Head of caudate nucleus (tissue), 42 donors: ENCODE data around the gene PEAK1.
"Not testable (repeated sequence)": the region's sequence is repeated elsewhere in the genome, so short reads cannot be mapped to it uniquely, and the experiment has no call there.

ENCODE experiments used
- DNase-seq, 42 donors: peaks; one replicate each; pipeline versions ENCODE4 v3.0.0 to v3.0.0-alpha.2; 2020 to 2021; ENCODE audit warnings: mixed read lengths in 7 of 42
- intact Hi-C: fragments of 100-400 bp; cut with DNase I; formaldehyde crosslinking; loops from one replicate; pipeline ENCODE4 v1.15.0; 2022

Gene PEAK1

DNA sequence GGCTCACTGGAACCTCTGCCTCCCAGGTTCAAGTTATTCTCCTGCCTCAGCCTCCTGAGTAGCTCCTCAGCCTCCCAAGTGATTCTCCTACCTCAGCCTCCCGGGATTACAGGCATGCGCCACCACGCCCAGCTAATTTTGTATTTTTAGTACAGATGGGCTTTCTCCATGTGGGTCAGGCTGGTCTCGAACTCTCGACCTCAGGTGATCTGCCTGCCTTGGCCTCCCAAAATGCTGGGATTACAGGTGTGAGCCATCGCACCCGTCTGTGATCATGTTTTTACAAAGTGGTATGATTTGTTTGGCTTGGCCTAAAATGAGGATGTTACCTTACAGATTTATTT lies 9.8 kb downstream of the PEAK1 start:
- intact Hi-C loops, DNase-seq: not testable (repeated sequence)

GRCh38 chr15:77409259-77410156 lies 10.4 kb downstream of the PEAK1 start:
- intact Hi-C loops, result no loop called here

GRCh38 chr15:77406846-77407245 lies 13.1 kb downstream of the PEAK1 start:
- DNase-seq, result no peak
- intact Hi-C loops, result no loop called here

More at GRCh38 chr15:77409259-77410156, 10.4 kb downstream of the PEAK1 start:
- no peak for DNase-seq

DNA sequence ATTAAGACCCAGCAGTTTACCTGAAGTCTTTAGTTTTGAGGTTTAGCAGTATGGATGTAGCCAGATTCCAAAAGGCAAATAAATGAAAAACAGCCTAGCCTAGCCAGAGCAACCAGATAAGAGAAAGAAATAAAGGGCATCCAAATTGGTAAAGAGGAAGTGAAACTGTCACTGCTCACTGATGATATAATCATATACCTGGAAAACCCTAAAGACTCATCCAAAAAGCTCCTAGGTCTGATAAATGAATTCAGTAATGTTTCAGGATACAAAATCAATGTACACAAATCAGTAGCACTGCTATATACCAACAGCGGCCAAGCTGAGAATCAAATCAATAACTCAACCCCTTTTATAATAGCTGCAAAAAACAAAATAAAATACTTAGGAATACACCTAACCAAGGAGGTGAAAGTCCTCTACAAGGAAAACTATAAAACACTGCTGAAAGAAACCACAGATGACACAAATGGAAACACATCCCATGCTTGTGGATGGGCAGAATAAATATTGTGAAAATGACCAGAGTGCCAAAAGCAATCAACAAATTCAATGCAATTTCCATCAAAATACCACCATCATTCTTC lies 13.6 kb downstream of the PEAK1 start:
- DNase-seq, intact Hi-C loops: not testable (repeated sequence)

DNA sequence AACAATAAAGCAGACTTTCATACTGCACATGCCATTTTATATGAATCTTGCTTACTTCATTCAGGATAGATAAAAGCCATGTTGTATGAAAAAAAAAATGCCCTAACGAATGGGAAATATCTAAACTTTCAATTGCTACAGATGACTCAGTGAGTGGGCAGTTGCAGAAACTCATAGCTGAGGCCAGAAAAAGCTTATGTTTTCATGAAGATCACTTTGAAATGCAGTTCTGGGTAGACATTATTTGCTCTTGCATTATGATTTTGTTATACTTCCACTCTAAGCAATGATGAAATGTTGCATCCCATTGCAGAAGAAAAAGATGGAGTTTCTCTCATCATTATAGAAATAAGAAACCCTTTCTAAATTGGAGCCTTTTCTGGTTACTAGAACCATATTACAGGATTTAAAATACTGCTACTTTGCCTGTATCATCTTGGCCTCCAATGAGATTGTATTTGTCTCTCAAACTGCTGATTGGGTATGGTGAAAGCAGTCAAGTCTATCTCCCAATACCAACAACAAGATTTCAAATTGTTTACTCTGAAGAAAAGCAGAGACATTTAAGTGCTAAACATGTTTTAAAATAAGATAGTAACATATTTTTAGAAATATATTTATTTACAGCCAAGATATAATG lies 17.0 kb downstream of the PEAK1 start:
- intact Hi-C loops, result no loop called here
- no peak for DNase-seq

GRCh38 chr15:77400258-77400657 lies 19.6 kb downstream of the PEAK1 start:
- intact Hi-C loops, result no loop called here
- no peak for DNase-seq

DNA sequence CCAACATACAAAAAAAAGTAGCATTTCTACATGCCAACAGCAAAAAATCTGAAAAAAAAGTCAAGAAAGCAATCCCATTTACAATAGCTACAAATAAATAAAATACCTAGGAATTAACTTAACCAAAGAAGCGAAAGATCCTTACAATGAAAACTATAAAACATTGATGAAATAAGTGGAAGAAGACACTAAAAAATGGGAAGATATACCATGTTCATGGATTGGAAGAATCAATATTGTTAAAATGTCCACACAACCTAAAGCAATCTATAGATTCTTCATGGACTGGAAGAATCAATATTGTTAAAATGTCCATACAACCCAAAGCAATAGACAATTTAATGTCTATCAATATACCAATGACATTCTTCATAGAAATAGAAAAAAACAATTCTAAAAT lies 21.0 kb downstream of the PEAK1 start:
- intact Hi-C loops, result no loop called here
- no peak for DNase-seq

DNA sequence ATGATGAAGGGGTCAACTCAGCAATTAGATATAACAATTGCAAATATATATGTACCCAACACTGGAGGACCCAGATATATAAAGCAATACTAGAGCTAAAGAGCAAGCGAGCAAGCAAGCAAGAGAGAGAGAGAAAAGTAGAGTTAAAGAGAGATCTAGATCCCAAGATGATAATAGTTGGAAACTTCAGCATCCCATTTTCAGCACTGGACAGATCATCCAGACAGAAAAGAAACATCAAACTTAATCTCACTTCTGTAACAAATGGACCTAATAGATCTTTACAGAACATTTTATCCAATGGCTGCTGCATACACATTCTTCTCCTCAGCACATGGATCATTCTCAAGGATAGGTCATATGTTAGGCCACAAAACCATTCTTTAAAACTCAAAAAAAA lies 23.2 kb downstream of the PEAK1 start:
- DNase-seq, result no peak
- intact Hi-C loops, result no loop called here

DNA sequence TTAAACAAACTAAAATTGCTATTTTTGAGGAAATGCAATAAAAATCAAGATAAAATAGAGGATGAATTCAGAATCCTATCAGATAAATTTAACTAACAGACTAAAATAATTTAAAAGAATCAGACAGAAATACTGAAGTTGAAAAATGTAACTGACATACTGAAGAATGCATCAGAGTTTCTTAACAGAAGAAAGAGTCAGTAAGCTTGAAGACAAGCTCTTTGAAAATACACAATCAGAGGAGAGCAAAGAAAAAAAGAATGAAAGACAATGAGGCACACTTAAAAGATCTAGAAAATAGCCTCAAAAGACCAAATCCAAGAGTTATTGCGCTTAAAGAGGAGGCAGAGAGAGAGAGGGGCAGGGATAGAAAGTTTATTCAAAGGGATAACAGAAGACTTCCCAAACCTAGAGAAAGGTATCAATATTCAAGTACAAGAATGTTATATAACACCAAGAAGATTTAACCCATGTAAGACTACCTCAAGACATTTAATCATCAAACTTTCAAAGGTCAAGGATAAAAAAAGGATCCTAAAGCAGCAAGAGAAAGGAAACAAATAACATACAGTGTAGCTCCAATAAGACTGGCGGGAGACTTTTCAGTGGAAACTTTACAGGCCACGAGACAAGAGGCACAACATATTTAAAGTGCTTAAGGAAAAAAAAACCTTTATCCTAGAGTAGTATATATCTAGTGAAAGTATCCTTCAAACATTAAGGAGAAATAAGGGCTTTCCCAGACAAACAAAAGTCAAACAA lies 24.7 kb downstream of the PEAK1 start:
- intact Hi-C loops, result no loop called here
- no peak for DNase-seq

- intact Hi-C loops, result no loop called here
These were observed 26.4 kb downstream of the PEAK1 start for GRCh38 chr15:77393471-77393840.

DNA sequence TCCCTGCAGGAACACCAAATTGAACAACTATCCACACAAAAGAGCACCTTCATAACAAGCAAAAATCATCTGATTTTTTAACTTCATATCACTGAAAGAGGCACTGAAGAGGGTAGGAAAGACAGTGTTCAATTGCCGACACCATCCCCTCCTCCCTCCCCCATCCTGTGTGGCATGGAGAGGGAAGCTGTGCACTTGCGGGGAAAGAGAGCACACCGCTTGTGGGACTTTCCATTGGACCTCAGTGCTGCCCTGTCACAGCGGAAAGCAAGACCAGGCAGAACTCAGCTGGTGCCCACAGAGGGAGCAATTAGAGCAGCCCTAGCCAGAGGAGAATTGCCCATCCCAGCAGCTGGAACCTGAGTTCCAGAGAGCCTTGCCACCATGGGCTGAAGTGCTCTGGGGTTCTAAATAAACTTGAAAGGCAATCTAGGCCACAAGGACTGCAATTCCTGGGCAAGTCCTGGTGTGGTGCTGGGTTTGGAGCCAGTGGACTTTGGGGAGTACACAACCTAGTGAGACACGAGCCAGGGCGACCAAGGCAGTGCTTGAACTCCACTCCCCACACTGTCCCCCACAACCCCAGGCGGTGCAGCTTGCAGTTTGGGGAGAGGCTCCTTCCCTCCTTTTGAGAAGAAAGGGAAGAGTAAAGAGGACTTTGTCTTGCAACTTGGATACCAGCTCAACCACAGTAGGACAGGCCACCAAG lies 27.0 kb downstream of the PEAK1 start:
- DNase-seq, result no peak
- intact Hi-C loops, result no loop called here

More at GRCh38 chr15:77393471-77393840, 26.4 kb downstream of the PEAK1 start:
- DNase-seq, result no peak

- DNase-seq, result no peak
- intact Hi-C loops, result no loop called here
These were observed 28.4 kb downstream of the PEAK1 start for GRCh38 chr15:77391372-77391951.

DNA sequence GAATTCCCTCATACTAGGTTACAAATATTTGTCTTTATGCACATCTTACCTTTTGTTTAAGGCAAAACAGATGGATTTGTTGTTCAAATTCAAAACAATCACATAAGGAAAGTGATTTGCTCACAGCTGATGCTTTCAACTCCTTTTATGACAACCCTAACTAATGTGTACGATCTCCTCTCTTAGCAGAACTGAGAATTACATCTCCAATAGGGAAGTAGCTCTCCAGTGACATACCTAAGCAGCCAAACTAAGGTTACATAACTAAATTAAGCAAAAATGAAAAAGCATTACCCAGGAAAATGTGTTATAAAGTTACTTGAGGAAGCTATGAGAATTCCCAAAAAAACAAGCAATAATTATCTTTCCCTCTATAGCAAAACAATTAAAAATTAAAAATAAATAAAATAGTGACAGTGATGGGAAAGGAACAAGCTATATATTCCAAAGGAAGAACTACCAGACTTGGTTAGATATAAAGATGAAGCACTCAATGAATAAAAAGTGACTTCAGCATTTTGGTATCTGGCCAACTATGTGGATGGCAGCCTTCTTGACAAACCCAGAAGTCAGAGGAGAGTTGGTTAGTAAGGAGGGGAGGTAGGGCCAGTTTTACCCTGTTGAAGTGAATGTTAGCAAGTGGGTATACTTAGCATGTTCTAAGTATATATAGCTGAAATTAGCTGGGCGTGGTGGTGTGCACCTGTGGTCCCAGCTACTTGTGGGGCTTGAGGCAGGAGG lies 32.4 kb downstream of the PEAK1 start:
- intact Hi-C loops, result no loop called here
- no peak for DNase-seq

DNA sequence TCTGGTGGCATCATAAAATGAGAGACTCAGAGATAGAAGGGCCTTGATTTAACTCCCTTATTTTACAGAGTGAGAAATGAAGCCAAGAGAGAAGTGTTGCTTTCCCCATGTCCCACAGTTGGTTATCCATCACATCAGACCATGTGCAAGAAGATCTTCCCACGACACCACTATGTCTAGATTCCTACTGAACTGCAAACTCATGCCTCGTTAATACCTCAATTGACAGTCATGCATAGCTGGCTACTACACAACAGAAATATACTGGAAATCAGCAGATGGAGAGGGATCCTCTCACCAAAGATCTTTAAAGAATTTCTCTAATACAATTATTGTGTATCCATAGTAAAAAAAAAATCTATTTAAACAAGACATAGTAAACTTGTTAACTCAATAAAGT lies 33.3 kb downstream of the PEAK1 start:
- DNase-seq, result no peak
- intact Hi-C loops, result no loop called here

DNA sequence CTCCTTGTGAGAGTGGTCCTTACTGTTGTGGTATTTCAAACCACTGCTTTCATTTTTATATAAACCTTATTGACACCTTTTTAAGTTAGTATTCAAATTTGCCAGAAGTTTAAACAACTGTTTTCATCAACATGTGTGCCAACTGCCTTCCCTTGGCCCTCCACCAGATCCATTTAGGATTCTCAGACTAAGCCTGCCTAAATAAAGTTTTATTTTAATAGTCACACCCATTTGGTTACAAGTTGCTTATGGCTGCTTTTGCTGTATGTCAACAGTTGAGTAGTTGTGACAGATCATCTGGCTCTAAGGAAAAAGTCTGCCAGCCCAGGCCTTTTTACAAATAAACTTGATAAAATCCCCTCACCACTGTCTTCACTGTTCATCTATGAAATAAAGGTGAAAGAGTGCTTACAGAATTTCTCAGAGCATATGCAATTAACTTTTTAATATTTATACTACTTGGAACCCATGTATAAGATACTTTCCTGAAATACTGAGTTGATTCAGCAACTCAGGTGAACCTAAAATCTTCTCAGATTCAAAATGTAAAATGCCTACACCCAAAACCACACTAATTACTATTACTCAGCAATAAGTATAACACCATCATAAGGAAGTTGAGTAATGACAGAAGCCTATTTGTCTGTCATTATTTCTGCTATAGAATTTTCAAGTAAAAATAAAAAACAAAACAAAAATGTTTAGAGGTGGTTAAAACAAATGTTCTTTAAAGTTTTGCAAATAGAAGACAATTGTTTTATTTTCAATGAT lies 35.1 kb downstream of the PEAK1 start:
- no peak for DNase-seq
- intact Hi-C loops, result no loop called here

DNA sequence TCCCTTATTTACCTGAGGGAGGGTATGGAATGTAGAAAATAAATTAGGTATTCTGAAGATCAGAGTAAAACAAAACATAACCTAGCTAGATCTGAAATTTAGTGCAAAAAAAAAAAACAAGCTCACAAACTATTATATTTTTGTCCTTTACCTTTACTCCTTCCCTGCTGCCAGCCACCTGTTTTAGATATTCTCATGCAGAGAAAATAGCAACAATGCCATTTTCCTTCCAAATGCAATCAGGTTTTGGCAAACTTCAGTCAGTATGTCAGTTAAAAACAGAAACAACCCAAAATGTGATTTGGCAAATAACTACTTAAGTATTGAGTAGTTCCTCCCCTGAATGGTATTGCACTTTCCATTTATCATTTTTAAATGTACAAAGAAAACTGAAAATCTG lies 35.8 kb downstream of the PEAK1 start:
- no peak for DNase-seq
- intact Hi-C loops, result no loop called here

DNA sequence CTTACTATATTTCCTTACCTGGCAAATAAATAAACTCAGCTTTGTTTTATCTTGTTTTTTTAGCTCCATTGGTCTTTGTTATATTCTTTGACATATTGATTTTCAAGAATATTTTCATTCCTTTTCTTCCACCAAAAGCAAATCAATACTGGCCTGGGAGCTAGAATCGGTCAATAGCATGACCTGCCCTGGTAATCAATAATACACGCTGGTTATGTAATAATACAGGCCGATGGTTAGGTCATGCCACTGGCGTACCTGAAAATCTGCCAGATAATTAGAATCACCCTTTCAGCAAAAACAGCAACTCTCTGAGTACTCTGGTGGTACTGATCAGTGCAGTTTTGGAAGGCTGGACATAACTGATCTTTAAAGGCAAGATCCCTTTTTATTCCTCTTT lies 39.9 kb downstream of the PEAK1 start:
- DNase-seq, result no peak
- intact Hi-C loops, result no loop called here
